CD4-positive, CD25-positive, alpha-beta regulatory T cell (primary cell): ENCODE results near the gene DDA1. TPM values are rescaled to one million over a fixed set of nuclear protein-coding genes. Genes with fewer than 3 reads are reported as not detected.

Source experiments
- ATAC-seq, 2 donors: fragments of 150-1000 bp; cut with Tn5 transposase; one replicate each; pipeline ENCODE4 v1.10.0; 2021; ENCODE audit warnings: low read depth in 2 of 2, moderate number of reproducible peaks in 2 of 2, moderate library complexity in 1 of 2
- DNase-seq, 3 donors: peaks; one replicate each; pipeline versions ENCODE4 v3.0.0 to v3.0.0-alpha.2; 2012 to 2022; ENCODE audit warnings: mixed read lengths in 1 of 3
- H3K27ac ChIP-seq: one replicate; pipeline ENCODE4 v1.7.0; 2013; ENCODE audit warnings: mild to moderate bottlenecking, low read length; ENCODE audit not compliant: insufficient read depth, poor library complexity, severe bottlenecking
- H3K27me3 ChIP-seq: one replicate; pipeline ENCODE4 v1.7.0; 2013; ENCODE audit warnings: low read length; ENCODE audit not compliant: control insufficient read depth, insufficient read depth
- H3K36me3 ChIP-seq: one replicate; pipeline ENCODE4 v1.7.0; 2013; ENCODE audit warnings: mild to moderate bottlenecking, low read length, moderate library complexity; ENCODE audit not compliant: control insufficient read depth, insufficient read depth
- H3K4me1 ChIP-seq: 2 replicates; pipeline ENCODE4 v1.7.0; 2013; ENCODE audit warnings: mild to moderate bottlenecking, low read length; ENCODE audit not compliant: insufficient read depth, control insufficient read depth, poor library complexity, severe bottlenecking
- H3K4me3 ChIP-seq: one replicate; pipeline ENCODE4 v1.7.0; 2013; ENCODE audit warnings: low read depth, mild to moderate bottlenecking, low read length, moderate library complexity
- H3K9me3 ChIP-seq, 2 experiments: 1 replicate in 1 of 2; 2 replicates in 1 of 2; pipeline ENCODE4 v1.7.0; 2013; ENCODE audit warnings: low read length in 2 of 2, mild to moderate bottlenecking in 1 of 2, moderate library complexity in 1 of 2; ENCODE audit not compliant: control insufficient read depth in 2 of 2
- H3K27ac Mint-ChIP-seq, 3 donors: one replicate each; pipeline ENCODE4 v1.8.0; 2020 to 2022; ENCODE audit warnings: mild to moderate bottlenecking in 3 of 3, mixed read lengths in 3 of 3, moderate library complexity in 2 of 3
- H3K27me3 Mint-ChIP-seq: one replicate; pipeline ENCODE4 v1.8.0; 2022; ENCODE audit warnings: mild to moderate bottlenecking, mixed read lengths
- H3K36me3 Mint-ChIP-seq: one replicate; pipeline ENCODE4 v1.8.0; 2020; ENCODE audit warnings: mixed read lengths
- H3K4me1 Mint-ChIP-seq, 4 donors: one replicate each; pipeline ENCODE4 v1.8.0; 2020 to 2022; ENCODE audit warnings: mixed read lengths in 4 of 4, mild to moderate bottlenecking in 1 of 4
- H3K4me3 Mint-ChIP-seq, 4 donors: one replicate each; pipeline ENCODE4 v1.8.0; 2020 to 2022; ENCODE audit warnings: mild to moderate bottlenecking in 4 of 4, mixed read lengths in 4 of 4, moderate library complexity in 3 of 4
- H3K9me3 Mint-ChIP-seq, 7 donors: one replicate each; pipeline ENCODE4 v1.8.0; 2020 to 2022; ENCODE audit warnings: mixed read lengths in 7 of 7, mild to moderate bottlenecking in 3 of 7, moderate library complexity in 2 of 7
- polyA plus RNA-seq, 4 donors: library from polyadenylated mRNA; unstranded; fragments of 300-500 nt; fragmentation: Illumina TruSeq; gene quantifications; one replicate each; pipeline ENCODE4 v1.2.3, GENCODE V29; 2021
- total RNA-seq: library from RNA; stranded (reverse); gene quantifications from one replicate; pipeline ENCODE4 v1.2.3, GENCODE V29; 2022

Gene DDA1
- total and polyA plus RNA-seq, 5 donors from 2014 or later, result 26.7 to 43.8 (median 33.3) TPM

DNA sequence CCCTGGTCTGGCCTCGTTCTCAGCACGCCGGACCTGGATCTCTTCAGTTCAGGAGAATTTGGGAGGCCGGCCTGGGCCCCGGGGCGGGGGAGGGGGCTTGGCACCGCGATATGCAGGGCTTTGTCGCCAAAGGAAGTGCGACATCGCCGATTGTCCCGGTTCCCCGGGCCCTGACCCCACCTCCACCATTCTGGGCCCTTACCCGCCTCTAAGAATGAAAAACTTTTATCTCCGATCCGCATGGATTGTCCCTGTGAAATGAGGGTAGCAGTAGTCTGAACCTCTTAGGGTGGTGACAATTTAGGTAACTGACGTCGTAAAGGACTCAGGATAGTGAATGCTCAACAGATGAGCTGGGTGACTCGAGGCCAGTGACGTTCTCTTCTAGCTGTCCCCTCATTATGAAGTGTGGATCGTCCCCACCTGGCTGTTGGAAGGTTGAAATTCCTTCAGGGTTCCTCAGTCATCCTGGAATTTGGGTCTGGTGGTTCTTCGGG is 650 bp downstream of the DDA1 start:
- H3K4me1 ChIP-seq, result peaks cover 32% of the 10 kb centered on the region

GRCh38 chr19:17311455-17312188 is 2.3 kb downstream of the DDA1 start:
- ATAC-seq (no peak), DNase-seq (no peak)
- Histone ChIP-seq H3K27me3 (no peaks in the 10 kb centered on the region), H3K4me3 (no peak overlapping the region), H3K9me3 (no peaks in the 10 kb centered on the region), H3K4me1 (peaks cover 20% of the 10 kb centered on the region), H3K36me3 (peaks cover 25% of the 10 kb centered on the region), H3K27ac (no peak overlapping the region)
- H3K36me3 Mint-ChIP-seq, result peaks cover 5% of the 10 kb centered on the region
- H3K4me1 Mint-ChIP-seq, result peaks cover 6 to 39% (median 15%) of the 10 kb centered on the region in 4 donors
- peak overlapping the region; percentile 63 to 99 (median 89) for H3K4me3 Mint-ChIP-seq
- H3K9me3 Mint-ChIP-seq, result no peaks in the 10 kb centered on the region
- H3K27me3 Mint-ChIP-seq, result no peaks in the 10 kb centered on the region
- peak overlapping the region in 2 of 3 donors; percentile 86 to 90 for H3K27ac Mint-ChIP-seq

More for the DNA sequence above, 650 bp downstream of the DDA1 start:
- no peaks in the 10 kb centered on the region for H3K9me3 ChIP-seq
- H3K36me3 ChIP-seq, result peaks cover 14% of the 10 kb centered on the region
- Mint-ChIP-seq H3K36me3 (peaks cover 5% of the 10 kb centered on the region), H3K27me3 (no peaks in the 10 kb centered on the region), H3K4me3 (peak overlapping the region; percentile 92 to 99 (median 98)), H3K9me3 (no peaks in the 10 kb centered on the region), H3K4me1 (peaks cover 11 to 50% (median 21%) of the 10 kb centered on the region in 4 donors), H3K27ac (peak overlapping the region; percentile 94 to 98 (median 97))
- peak overlapping the region; percentile 82 for H3K27ac ChIP-seq
- H3K27me3 ChIP-seq, result no peaks in the 10 kb centered on the region
- ATAC-seq (no peak), DNase-seq (no peak)
- peak overlapping the region; percentile 81 for H3K4me3 ChIP-seq

DNA sequence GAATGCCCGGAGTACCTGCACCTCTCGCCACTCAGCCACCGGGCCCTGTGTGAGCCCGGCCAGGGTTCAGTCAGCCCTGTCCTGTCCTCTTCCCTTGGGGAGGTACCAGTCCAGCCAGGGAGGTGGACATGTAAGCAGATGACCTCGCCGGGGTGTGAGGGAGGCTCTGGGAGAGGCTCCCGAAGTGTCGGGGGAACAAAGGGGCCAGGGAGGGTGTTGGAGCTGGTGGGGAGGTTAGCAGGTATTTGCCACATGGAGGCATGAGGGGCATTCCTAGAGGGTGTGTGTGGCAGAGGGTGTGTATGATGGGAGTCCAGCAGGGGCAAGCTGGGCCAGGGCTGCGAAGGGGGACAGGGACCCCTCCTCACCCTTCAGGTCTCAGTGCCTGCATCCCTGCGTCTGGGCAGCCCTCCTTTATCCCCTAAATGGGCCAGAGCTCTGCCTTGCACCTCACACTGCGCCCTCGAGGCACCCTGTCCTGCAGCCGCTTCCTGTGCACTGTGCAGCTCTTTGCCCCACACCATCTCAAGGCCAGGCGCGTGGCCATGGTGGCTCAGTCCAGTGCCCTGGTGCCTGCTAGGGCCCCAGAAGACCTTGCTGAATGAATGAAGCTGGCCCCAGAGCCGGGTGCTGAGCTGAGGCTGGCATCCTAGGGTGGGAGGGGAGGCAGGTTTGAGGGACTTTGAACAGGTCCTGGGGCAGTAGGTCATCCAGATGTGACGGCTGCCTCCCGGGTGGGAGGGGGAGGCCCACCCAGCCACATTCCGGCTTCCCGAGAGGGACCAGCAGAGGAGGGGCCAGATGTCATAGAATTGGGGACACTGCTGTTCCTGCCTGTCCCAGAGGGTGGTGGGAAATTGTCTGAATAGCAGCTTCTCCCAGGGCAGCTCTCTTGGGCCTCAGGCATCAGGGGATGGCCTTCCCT is 3.1 kb downstream of the DDA1 start:
- Histone ChIP-seq H3K27me3 (no peaks in the 10 kb centered on the region), H3K27ac (no peak overlapping the region), H3K4me1 (peaks cover 17% of the 10 kb centered on the region), H3K4me3 (no peak overlapping the region), H3K9me3 (no peaks in the 10 kb centered on the region), H3K36me3 (peaks cover 25% of the 10 kb centered on the region)
- ATAC-seq (no peak), DNase-seq (no peak)
- Mint-ChIP-seq H3K9me3 (no peaks in the 10 kb centered on the region), H3K4me3 (peak overlapping the region in 1 of 4 donors; percentile 92), H3K36me3 (peaks cover 5% of the 10 kb centered on the region), H3K27ac (no peak overlapping the region), H3K4me1 (peaks cover 6 to 37% (median 15%) of the 10 kb centered on the region in 4 donors), H3K27me3 (no peaks in the 10 kb centered on the region)

- Mint-ChIP-seq H3K36me3 (peaks cover 4% of the 10 kb centered on the region), H3K4me3 (no peak overlapping the region), H3K27ac (no peak overlapping the region), H3K9me3 (no peaks in the 10 kb centered on the region), H3K27me3 (no peaks in the 10 kb centered on the region), H3K4me1 (peaks cover 4 to 28% (median 10%) of the 10 kb centered on the region in 4 donors)
- no peaks in the 10 kb centered on the region for H3K9me3 ChIP-seq
- no peaks in the 10 kb centered on the region for H3K27me3 ChIP-seq
- no peak for DNase-seq
- H3K4me3 ChIP-seq, result no peak overlapping the region
- ATAC-seq, result no peak
- H3K36me3 ChIP-seq, result peaks cover 31% of the 10 kb centered on the region
- no peak overlapping the region for H3K27ac ChIP-seq
- peaks cover 15% of the 10 kb centered on the region for H3K4me1 ChIP-seq
These were observed 4.7 kb downstream of the DDA1 start for GRCh38 chr19:17314007-17314593.

GRCh38 chr19:17318966-17319365 is 9.6 kb downstream of the DDA1 start:
- Mint-ChIP-seq H3K27me3 (no peaks in the 10 kb centered on the region), H3K27ac (no peak overlapping the region), H3K4me1 (peaks cover 0 to 6% (median 0%) of the 10 kb centered on the region in 4 donors), H3K4me3 (no peak overlapping the region), H3K9me3 (no peaks in the 10 kb centered on the region), H3K36me3 (peaks cover 5% of the 10 kb centered on the region)
- H3K27ac ChIP-seq, result no peak overlapping the region
- ATAC-seq (no peak), DNase-seq (no peak)
- no peaks in the 10 kb centered on the region for H3K27me3 ChIP-seq
- no peak overlapping the region for H3K4me3 ChIP-seq
- H3K9me3 ChIP-seq, result no peaks in the 10 kb centered on the region
- peaks cover 6% of the 10 kb centered on the region for H3K4me1 ChIP-seq
- peaks cover 39% of the 10 kb centered on the region for H3K36me3 ChIP-seq

DNA sequence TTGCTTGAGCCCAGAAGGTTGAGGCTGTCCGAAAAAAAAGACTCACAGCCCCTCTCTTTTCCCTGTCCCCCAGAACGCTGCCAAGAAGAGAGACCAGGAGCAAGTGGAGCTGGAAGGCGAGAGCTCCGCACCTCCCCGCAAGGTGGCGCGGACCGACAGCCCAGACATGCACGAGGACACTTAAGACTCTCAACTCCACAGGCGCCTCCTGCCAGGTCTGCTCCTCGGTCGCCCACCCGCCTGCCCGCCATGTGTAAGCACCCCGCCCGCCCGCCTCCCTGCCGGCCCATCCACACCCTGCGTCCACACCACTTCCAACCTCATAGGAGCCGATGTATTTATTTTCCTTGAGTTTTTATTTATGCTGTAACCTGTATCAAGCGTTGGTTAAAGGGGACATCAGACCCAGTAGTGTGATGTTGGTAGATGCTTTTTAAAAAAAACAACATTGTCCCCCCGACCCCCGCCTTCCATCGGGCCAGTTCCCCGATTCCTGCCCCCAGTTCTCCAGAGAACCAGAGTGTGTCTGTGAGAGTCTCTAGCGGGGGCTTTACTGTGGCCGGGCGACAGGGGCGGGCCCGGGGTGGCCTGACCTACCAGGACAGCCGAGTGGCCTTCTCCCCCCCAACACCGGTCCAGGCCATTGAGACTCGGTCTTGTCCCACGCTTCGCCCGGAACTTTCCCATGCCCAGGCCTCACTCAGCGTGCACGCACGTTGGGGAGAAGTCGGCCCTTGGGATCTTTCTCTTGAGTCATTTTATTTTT is 10.3 kb downstream of the DDA1 start:
- Mint-ChIP-seq H3K4me1 (peaks cover 0 to 6% (median 0%) of the 10 kb centered on the region in 4 donors), H3K27ac (no peak overlapping the region), H3K4me3 (no peak overlapping the region), H3K27me3 (no peaks in the 10 kb centered on the region), H3K36me3 (peaks cover 5% of the 10 kb centered on the region), H3K9me3 (no peaks in the 10 kb centered on the region)
- no peaks in the 10 kb centered on the region for H3K27me3 ChIP-seq
- H3K36me3 ChIP-seq, result peaks cover 32% of the 10 kb centered on the region
- no peak for ATAC-seq
- no peaks in the 10 kb centered on the region for H3K9me3 ChIP-seq
- no peak overlapping the region for H3K27ac ChIP-seq
- H3K4me1 ChIP-seq, result peaks cover 6% of the 10 kb centered on the region
- DNase-seq, result no peak
- no peak overlapping the region for H3K4me3 ChIP-seq

DNA sequence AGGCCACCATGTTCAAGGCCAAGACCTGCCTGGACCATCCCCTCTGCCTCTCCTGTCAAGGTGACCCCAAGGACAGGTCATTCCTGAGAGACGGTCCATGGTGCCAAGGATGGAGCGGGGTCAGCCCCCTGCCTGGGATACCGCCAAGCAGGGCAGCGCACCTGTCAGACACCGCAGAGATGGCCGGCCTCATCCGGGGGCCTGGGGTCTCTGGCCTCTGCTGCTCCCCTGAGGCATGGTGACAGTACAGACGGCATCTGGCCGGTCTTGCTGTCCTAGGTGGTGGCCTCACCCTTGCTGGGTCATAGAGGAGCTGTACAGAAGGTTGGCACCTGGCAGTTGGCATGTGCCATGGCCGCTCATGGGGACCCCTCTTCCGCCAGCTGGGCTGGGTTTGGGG is 11.1 kb downstream of the DDA1 start:
- Mint-ChIP-seq H3K27ac (no peak overlapping the region), H3K4me3 (no peak overlapping the region), H3K9me3 (no peaks in the 10 kb centered on the region), H3K36me3 (peaks cover 5% of the 10 kb centered on the region), H3K4me1 (peaks cover 0 to 9% (median 0%) of the 10 kb centered on the region in 4 donors), H3K27me3 (no peaks in the 10 kb centered on the region)
- Histone ChIP-seq H3K27me3 (no peaks in the 10 kb centered on the region), H3K36me3 (peaks cover 27% of the 10 kb centered on the region), H3K27ac (no peak overlapping the region), H3K4me3 (no peak overlapping the region), H3K4me1 (peaks cover 6% of the 10 kb centered on the region), H3K9me3 (no peaks in the 10 kb centered on the region)
- no peak for ATAC-seq
- DNase-seq, result no peak
